Stomach (tissue), 9 donors: ENCODE measurements around the gene LRCH1. TPM values are rescaled to one million over a fixed set of nuclear protein-coding genes. Genes with fewer than 3 reads are reported as not detected.
A peak's percentile ranks its signal among the peaks of the same experiment; 100 is the strongest.

Experiments used
- DNase-seq, 2 donors: peaks; one replicate each; pipeline versions ENCODE4 v3.0.0 to v3.0.0-alpha.2; 2013 to 2019
- H3K27ac ChIP-seq, 5 donors: fragments of 200-600 bp in 4 of 5; sonication (generic) in 4 of 5; one replicate each; pipeline ENCODE4 v1.5.1; 2013 to 2019; ENCODE audit warnings: mild to moderate bottlenecking in 1 of 5, moderate library complexity in 1 of 5
- H3K27me3 ChIP-seq, 3 donors: fragments of 200-600 bp; sonication (generic); one replicate each; pipeline ENCODE4 v1.5.1; 2017 to 2019; ENCODE audit warnings: mixed run types in 1 of 3
- H3K36me3 ChIP-seq, 4 donors: fragments of 200-600 bp; sonication (generic); 1 replicate in 3 of 4; 2 replicates in 1 of 4; pipeline ENCODE4 v1.5.1; 2016 to 2019
- H3K4me1 ChIP-seq, 4 donors: fragments of 200-600 bp; sonication (generic); one replicate each; pipeline ENCODE4 v1.5.1; 2016 to 2019
- H3K4me3 ChIP-seq, 4 donors: fragments of 200-600 bp; sonication (generic) in 3 of 4; one replicate each; pipeline ENCODE4 v1.5.1; 2016 to 2019; ENCODE audit warnings: mild to moderate bottlenecking in 1 of 4
- H3K9me3 ChIP-seq, 4 donors: fragments of 200-600 bp; sonication (generic); one replicate each; pipeline ENCODE4 v1.5.1; 2016 to 2019
- CTCF ChIP-seq, 7 experiments: fragments of 450-650 bp in 4 of 7; fragments of 200-600 bp in 3 of 7; sonication (generic) in 3 of 7; IDR thresholded peaks; one replicate each; pipeline ENCODE4 v1.5.1; 2016 to 2019; ENCODE audit warnings: antibody characterized with exemption in 7 of 7, control low read depth in 2 of 7, mild to moderate bottlenecking in 1 of 7
- EP300 ChIP-seq: sonication (generic); formaldehyde crosslinking; IDR thresholded peaks from one replicate; pipeline ENCODE4 v1.6.1; 2017; ENCODE audit warnings: antibody characterized with exemption
- POLR2A ChIP-seq, 4 donors: fragments of 450-650 bp; IDR thresholded peaks; one replicate each; pipeline ENCODE4 v1.6.1; 2016; ENCODE audit warnings: antibody characterized with exemption in 4 of 4, control low read depth in 2 of 4, mild to moderate bottlenecking in 1 of 4, moderate library complexity in 1 of 4
- POLR2AphosphoS5 ChIP-seq, 3 donors: sonication (generic); formaldehyde crosslinking; IDR thresholded peaks; one replicate each; pipeline ENCODE4 v1.6.1; 2016; ENCODE audit warnings: antibody characterized with exemption in 3 of 3
- WGBS, 5 donors: extraction: QIAGEN DNeasy Blood & Tissue Kit in 3 of 5; methylation state at CpG; one replicate each; pipeline versions ENCODE4 v1.1.5 to v1.1.7; 2013 to 2018; 5-methylcytosine and 5-hydroxymethylcytosine counted together
- intact Hi-C: fragments of 100-400 bp; cut with DNase I; formaldehyde crosslinking; loops from one replicate; pipeline ENCODE4 v1.15.1; 2023; ENCODE audit warnings: low total_unique reads
- polyA plus RNA-seq, 3 donors: library from polyadenylated mRNA; stranded (reverse); fragments of 200-250 nt; gene quantifications; one replicate each; pipeline ENCODE4 v1.2.3, GENCODE V29; 2013
- total RNA-seq, 5 donors: library from RNA; depleted of rRNA; stranded (reverse); fragments of >200 nt; gene quantifications; one replicate each; pipeline versions ENCODE4 v1.1.0 to v1.2.3, GENCODE V29; 2014 to 2016
- donor health status: healthy with polysubstance abuse.
- donor health status: Bipolar disorder and iron deficiency.
- donor health status: healthy.

LRCH1 gene
- total and polyA plus RNA-seq, 8 donors: 5.4 to 70.6 (median 19.4) TPM

DNA sequence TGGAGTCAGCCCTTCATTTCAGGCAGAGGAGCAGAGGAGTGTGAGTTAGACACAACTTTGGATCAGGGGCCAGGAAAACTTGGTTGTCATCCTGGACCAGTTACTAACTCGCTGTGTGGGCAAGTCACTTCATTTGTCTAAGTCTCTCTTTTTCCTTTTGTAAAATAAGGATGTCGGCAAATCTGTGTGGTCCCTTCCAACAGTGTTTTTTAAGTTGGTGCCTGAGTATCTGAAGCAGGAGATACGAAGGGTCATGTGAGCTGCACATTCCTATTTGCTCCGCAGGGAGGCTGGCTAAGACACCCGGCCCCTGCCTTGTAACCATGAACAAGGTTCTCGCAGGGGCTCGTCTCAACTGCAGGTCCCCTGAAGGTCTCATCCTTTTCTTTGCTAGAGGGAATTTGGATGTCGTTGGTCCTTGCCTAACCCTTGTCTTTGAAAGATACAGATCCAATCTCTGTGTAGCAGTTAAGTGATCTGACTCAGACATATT lies 64.3 kb downstream of the LRCH1 start:
- H3K27ac ChIP-seq: peak overlapping the region; percentile 54 to 86 (median 84)
- WGBS, 5 donors: 41 to 60% (median 51%) methylated on average over 8 of the region's 8 CpGs

GRCh38 chr13:46617885-46618284 lies 64.9 kb downstream of the LRCH1 start:
- WGBS, 5 donors: 88 to 97% (median 96%) methylated on average over 5 of the region's 5 CpGs
- H3K9me3 ChIP-seq: no peaks in the 10 kb centered on the region
- no peak overlapping the region for H3K4me3 ChIP-seq
- H3K36me3 ChIP-seq: no peaks in the 10 kb centered on the region
- DNase-seq: no peak
- intact Hi-C loops: no loop called here
- peak overlapping the region in 4 of 5 donors; percentile 79 to 86 (median 84) for H3K27ac ChIP-seq
- H3K4me1 ChIP-seq: peaks cover 60 to 99% (median 78%) of the 10 kb centered on the region in 4 donors
- TF ChIP-seq POLR2AphosphoS5 (IDR thresholded peaks at IDR 0.05): no peak
- no peak for TF ChIP-seq CTCF (IDR thresholded peaks at IDR 0.05)
- no peak for TF ChIP-seq POLR2A (IDR thresholded peaks at IDR 0.05)
- no peak for TF ChIP-seq EP300
- no peaks in the 10 kb centered on the region for H3K27me3 ChIP-seq

More for the DNA sequence above, 64.3 kb downstream of the LRCH1 start:
- Histone ChIP-seq H3K9me3 (no peaks in the 10 kb centered on the region), H3K27me3 (no peaks in the 10 kb centered on the region), H3K4me3 (no peak overlapping the region), H3K36me3 (no peaks in the 10 kb centered on the region), H3K4me1 (peaks cover 54 to 99% (median 75%) of the 10 kb centered on the region in 4 donors)
- TF ChIP-seq CTCF (IDR thresholded peaks at IDR 0.05) (no peak), EP300 (no peak), POLR2AphosphoS5 (IDR thresholded peaks at IDR 0.05) (no peak), POLR2A (IDR thresholded peaks at IDR 0.05) (no peak)
- intact Hi-C loops: no loop called here
- DNase-seq: no peak

DNA sequence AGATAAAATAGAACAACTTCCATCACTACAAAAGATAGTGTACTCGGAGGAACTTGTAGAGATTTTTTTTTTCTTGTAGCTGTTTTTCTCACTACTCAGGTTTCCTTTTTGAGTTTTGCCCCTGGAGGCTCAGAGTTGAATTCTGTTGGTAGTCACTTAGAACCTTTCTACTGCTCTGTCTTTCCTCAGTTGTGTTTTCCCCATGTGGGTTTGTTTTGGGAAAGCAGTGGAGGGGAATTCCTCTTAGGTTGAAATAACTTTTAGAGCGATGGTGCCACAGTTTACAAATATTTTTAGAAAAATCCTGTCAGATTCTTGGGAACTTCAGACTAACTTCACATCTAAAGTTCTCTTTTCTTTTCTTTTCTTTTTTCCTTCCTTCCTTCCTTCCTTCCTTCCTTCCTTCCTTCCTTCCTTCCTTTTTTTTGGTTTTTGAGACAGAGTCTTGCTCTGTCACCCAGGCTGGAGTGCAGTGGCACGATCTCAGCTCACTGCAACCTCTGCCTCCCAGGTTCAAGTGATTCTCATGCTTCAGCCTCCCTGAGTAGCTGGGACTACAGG lies 65.8 kb downstream of the LRCH1 start:
- TF ChIP-seq EP300: no peak
- TF ChIP-seq CTCF (IDR thresholded peaks at IDR 0.05): no peak
- TF ChIP-seq POLR2A (IDR thresholded peaks at IDR 0.05): no peak
- TF ChIP-seq POLR2AphosphoS5 (IDR thresholded peaks at IDR 0.05): no peak
- Histone ChIP-seq H3K4me1 (peaks cover 61 to 100% (median 82%) of the 10 kb centered on the region in 4 donors), H3K9me3 (no peaks in the 10 kb centered on the region), H3K36me3 (no peaks in the 10 kb centered on the region), H3K4me3 (no peak overlapping the region), H3K27ac (peak overlapping the region in 2 of 5 donors; percentile 18 to 53), H3K27me3 (no peaks in the 10 kb centered on the region)
- intact Hi-C loops: no loop called here
- DNase-seq: no peak
- WGBS, 5 donors: 58 to 75% (median 70%) methylated on average over 3 of the region's 3 CpGs

DNA sequence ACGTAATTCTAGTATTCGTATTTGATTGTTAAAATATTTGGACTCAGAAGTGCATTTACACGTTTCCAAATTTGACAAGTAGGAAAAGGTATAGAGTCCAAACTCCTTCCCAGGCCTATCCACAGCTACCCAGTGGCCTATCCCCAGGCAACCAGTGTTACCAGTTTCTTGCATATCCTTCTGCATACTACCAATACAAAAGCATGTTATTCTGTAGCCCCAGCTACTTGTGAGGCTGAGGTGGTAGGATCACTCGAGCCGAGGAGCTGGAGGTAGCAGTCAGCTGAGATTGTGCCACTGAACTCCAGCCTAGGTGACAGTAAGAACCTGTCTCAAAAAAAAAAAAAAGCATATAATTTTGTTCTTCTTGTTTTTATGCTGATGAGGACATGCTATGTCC lies 67.1 kb downstream of the LRCH1 start:
- no peak for DNase-seq
- Histone ChIP-seq H3K36me3 (no peaks in the 10 kb centered on the region), H3K27me3 (no peaks in the 10 kb centered on the region), H3K4me3 (no peak overlapping the region), H3K27ac (peak overlapping the region in 4 of 5 donors; percentile 9 to 53 (median 36)), H3K4me1 (peaks cover 55 to 100% (median 81%) of the 10 kb centered on the region in 4 donors), H3K9me3 (no peaks in the 10 kb centered on the region)
- 29 to 72% (median 55%) methylated on average over 5 of the region's 5 CpGs for WGBS, 5 donors
- intact Hi-C loops: no loop called here
- TF ChIP-seq POLR2AphosphoS5 (IDR thresholded peaks at IDR 0.05): no peak
- no peak for TF ChIP-seq POLR2A (IDR thresholded peaks at IDR 0.05)
- no peak for TF ChIP-seq CTCF (IDR thresholded peaks at IDR 0.05)
- TF ChIP-seq EP300: no peak
